GM18870 (cell line): ENCODE data around the gene ZFC3H1.

Source experiments
- ATAC-seq: cut with Tn5 transposase; IDR thresholded peaks from one replicate; pipeline ENCODE4 v1.9.1; 2021; ENCODE audit warnings: moderate library complexity; ENCODE audit not compliant: unreplicated experiment

The ZFC3H1 gene

GRCh38 chr12:71685312-71685906, 21.8 kb upstream of the ZFC3H1 start:
- ATAC-seq = peak; percentile 2

- no peak for ATAC-seq
Observed at GRCh38 chr12:71684081-71684480, 20.4 kb upstream of the ZFC3H1 start.

- no peak for ATAC-seq
Observed at GRCh38 chr12:71683633-71684032, 20.0 kb upstream of the ZFC3H1 start.

GRCh38 chr12:71682466-71682865, 18.8 kb upstream of the ZFC3H1 start:
- ATAC-seq = no peak

GRCh38 chr12:71671816-71672215, 8.2 kb upstream of the ZFC3H1 start:
- ATAC-seq = no peak

GRCh38 chr12:71671311-71671710, 7.7 kb upstream of the ZFC3H1 start:
- ATAC-seq = no peak

- no peak for ATAC-seq
Observed at GRCh38 chr12:71666259-71666658, 2.6 kb upstream of the ZFC3H1 start.

GRCh38 chr12:71665090-71665463, 1.4 kb upstream of the ZFC3H1 start:
- no peak for ATAC-seq

GRCh38 chr12:71664411-71665089, 902 bp upstream of the ZFC3H1 start:
- peak; percentile 11 for ATAC-seq

GRCh38 chr12:71662849-71663560, 643 bp downstream of the ZFC3H1 start:
- peak; percentile 21 for ATAC-seq

- ATAC-seq = no peak
Observed at GRCh38 chr12:71661977-71662530, 1.6 kb downstream of the ZFC3H1 start.

- no peak for ATAC-seq
Observed at GRCh38 chr12:71656740-71657139, 6.9 kb downstream of the ZFC3H1 start.

- no peak for ATAC-seq
Observed at GRCh38 chr12:71655907-71656306, 7.7 kb downstream of the ZFC3H1 start.

GRCh38 chr12:71655495-71655894, 8.2 kb downstream of the ZFC3H1 start:
- no peak for ATAC-seq

- no peak for ATAC-seq
Observed at GRCh38 chr12:71654200-71654599, 9.4 kb downstream of the ZFC3H1 start.

GRCh38 chr12:71653137-71653536, 10.5 kb downstream of the ZFC3H1 start:
- no peak for ATAC-seq

- ATAC-seq = no peak
Observed at GRCh38 chr12:71652656-71653055, 11.0 kb downstream of the ZFC3H1 start.

GRCh38 chr12:71649401-71649800, 14.2 kb downstream of the ZFC3H1 start:
- no peak for ATAC-seq

GRCh38 chr12:71648537-71648936, 15.1 kb downstream of the ZFC3H1 start:
- no peak for ATAC-seq

- no peak for ATAC-seq
Observed at GRCh38 chr12:71646512-71646911, 17.1 kb downstream of the ZFC3H1 start.

- ATAC-seq = no peak
Observed at GRCh38 chr12:71645268-71645667, 18.4 kb downstream of the ZFC3H1 start.

- ATAC-seq = peak; percentile 71
Observed at GRCh38 chr12:71642264-71642663, 21.4 kb downstream of the ZFC3H1 start.
